Activated CD4-positive, alpha-beta T cell treated with anti-CD3 and anti-CD28 coated beads, Interleukin-2, amount 50 U/mL, for 24 hours (primary cell): ENCODE measurements around the gene SPEM3.
"Not testable (repeated sequence)": the region's sequence is repeated elsewhere in the genome, so short reads cannot be mapped to it uniquely, and the experiment has no call there.

ENCODE experiments used
- DNase-seq, 2 donors: peaks; one replicate each; pipeline ENCODE4 v3.0.0-alpha.2; 2020; ENCODE audit warnings: low read depth in 1 of 2, low spot score in 1 of 2

SPEM3 gene

GRCh38 chr17:7470457-7470973 lies 41.9 kb downstream of the SPEM3 start:
- DNase-seq: not testable (repeated sequence)

GRCh38 chr17:7471729-7472128 lies 43.1 kb downstream of the SPEM3 start:
- no peak for DNase-seq

DNA sequence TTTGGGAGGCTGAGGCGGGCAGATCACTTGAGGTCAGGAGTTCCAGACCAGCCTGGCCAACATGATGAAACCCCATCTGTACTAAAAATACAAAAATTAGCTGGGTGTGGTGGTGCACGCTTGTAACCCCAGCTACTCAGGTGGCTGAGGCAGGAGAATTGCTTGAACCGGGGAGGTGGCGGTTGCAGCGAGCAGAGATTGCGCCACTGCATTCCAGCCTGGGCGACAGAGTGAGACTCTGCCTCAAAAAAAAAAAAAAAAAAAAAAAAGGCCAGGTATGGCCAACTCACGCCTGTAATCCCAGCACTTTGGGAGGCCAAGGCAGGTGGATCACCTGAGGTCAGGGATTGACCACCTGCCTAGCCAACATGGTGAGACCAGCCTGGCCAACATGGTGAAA lies 46.1 kb downstream of the SPEM3 start:
- not testable (repeated sequence) for DNase-seq

DNA sequence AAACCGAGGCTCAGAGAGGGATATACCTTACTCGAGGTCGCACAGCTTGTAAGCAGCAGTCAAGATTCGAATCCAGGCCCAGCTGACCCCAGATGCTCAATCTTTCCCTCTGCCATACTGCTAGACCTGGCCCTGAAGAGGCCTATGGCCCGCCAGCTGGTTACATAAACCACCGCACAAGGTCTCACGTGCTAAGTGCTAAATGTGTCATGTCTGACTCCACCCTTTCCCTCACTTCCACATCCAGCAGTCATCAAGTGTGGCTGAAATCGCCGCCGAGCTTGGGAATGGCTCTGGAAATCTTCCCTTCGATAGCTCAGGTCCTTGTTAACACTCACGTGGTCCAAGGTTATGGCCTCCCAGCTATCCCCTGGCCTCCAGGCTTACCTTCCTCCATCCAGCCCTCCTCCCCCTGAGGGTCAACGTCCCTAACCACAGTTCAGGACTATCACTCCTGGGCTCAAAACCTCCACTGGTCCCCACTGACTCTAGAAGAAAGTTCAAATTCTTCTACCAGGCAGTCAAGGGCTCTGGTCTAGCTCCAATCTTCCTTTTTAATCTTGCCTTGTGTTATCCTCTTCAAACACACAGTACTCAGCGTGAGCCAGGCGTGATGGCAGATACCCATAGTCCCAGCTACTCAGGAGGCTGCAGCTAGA lies 47.2 kb downstream of the SPEM3 start:
- no peak for DNase-seq

DNA sequence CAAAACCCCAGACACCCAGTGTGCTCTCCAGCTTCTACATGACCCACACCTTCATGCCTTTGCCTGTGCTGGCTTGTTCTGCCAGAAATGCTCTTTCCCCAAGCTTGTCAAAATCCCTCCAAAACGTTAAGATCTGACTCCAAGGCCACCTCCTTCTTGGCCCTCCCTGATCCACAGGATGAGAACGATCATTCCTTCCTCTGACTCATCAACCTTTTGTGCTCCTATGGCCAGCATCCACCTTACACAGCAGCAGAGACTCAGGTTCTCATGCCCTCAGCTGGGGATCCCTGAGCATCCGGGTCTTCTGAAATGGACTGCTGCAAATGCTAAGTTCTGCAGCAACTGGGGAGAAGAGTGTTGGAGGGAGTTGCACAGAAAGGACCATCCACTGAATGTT lies 47.8 kb downstream of the SPEM3 start:
- DNase-seq: no peak

- no peak for DNase-seq
Observed at GRCh38 chr17:7476951-7477350, 48.3 kb downstream of the SPEM3 start.

GRCh38 chr17:7477392-7478275 lies 49.0 kb downstream of the SPEM3 start:
- DNase-seq: no peak

DNA sequence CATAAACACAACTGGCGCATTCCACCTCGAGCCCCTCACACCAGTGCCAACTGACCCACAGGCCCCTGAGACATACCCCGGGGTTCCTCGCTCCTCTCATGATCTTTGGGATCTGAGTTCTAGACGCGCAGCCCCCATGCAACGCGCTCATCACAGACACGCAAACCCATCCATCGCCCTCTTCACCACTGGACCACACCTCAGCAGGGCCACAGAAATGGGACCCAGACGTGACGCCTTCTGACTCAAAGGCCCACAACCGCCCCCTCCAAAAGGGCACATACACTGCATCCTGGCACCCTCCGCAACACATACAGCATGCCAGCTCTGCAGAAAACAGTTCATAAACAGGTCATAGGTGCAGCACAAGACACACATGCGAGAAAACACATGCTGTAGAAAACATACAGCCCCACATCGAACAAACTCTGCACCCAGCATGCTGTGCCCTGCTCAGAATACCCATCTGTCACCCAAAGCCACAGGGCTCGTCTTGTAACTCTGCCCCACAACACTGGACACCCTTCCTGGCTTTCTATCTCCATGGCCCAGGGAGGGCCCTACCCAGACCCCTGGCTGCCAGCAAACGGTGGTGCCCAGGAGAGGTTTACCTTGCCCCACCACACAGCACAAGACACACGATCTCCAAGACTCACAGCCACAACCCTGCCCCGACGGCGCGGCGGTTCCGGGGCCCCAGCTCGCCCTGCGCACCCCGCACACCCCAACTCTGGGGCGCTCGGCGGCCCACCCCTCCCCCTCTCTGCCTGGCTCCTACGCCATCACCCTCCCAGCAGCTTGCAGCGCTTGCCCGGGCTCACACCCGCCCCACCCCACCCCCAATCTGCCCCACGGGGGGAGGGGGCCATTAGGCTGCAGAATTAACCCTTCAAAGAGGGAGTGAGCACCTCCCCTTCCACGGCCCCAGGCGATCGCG lies 49.9 kb downstream of the SPEM3 start:
- DNase-seq: peak; percentile 18 to 30

GRCh38 chr17:7479213-7480088 lies 50.8 kb downstream of the SPEM3 start, which contains the start of gene ZBTB4:
ZBTB4 (minus strand) TSS chr17:7479631; CDS start chr17:7466801, 12,830 bp downstream.
- peak; percentile 25 to 29 for DNase-seq

DNA sequence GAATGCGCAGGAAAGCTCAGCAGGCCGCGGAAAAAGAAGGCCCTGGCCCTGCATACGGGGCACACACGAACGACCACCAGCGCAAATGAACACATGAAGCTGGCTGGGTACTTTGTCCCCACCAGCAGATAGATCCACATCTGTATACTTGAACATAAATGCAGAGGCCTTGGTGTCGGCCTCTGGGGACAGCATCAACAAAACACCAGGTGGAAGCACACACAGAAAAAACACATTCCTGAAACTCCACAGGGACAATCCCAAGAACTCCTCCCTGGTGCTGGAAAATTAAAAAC lies 51.4 kb downstream of the SPEM3 start:
- DNase-seq: no peak

DNA sequence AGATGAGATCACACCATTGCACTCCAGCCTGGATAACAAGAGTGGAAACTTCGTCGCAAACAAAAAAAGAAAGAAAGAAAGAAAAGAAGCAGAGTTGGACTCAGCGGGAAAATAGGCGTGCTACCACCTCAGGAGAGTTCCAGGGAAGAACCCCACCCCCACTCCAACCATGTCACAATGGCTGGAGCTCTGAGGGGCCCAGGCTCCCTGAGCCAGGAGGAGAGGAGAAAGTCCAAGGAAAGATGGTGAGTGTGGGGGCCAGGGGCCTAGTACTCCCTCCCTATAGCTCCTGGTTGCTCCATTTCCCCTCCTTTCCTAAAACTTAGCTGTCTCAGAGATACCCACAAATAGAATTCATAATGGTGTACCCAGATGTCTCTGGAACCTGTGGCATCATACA lies 52.6 kb downstream of the SPEM3 start, which contains the start of gene SLC35G6:
TSS of gene SLC35G6 (plus strand) at position 172 of the 400 bp plus-strand sequence. CDS start at position 243, 71 bp downstream.
- not testable (repeated sequence) for DNase-seq

DNA sequence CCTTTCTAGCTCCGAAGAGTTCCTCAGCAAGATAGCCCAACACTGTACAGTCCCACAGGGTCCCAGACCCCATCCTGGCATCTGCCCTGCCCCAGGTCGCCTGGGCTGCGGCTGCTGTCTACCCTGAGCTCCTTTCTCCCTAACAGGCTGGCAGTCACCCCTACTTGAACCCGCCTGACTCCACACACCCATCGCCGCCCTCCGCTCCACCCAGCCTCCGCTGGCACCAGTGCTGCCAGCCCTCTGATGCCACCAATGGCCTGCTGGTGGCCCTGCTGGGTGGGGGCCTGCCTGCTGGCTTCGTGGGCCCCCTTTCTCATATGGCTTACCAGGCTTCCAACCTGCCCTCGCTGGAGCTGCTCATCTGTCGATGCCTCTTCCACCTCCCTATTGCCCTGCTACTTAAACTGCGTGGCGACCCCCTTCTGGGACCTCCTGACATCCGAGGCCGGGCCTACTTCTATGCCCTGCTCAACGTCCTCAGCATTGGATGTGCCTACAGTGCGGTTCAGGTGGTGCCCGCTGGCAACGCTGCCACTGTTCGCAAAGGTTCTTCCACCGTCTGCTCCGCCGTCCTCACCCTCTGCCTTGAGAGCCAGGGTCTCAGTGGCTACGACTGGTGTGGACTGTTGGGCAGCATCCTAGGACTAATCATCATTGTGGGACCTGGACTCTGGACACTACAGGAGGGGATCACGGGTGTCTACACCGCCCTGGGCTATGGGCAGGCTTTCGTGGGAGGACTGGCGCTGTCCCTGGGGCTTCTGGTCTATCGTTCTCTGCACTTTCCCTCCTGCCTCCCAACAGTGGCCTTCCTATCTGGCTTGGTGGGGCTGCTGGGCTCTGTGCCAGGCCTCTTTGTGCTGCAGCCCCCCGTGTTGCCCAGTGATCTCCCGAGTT lies 53.4 kb downstream of the SPEM3 start:
- DNase-seq: not testable (repeated sequence)
